ES-I3 (cell line): ENCODE results near the gene RNF135.
"Not testable (repeated sequence)": the region's sequence is repeated elsewhere in the genome, so short reads cannot be mapped to it uniquely, and the experiment has no call there.

Source experiments
- H3K36me3 ChIP-seq: 2 replicates; pipeline ENCODE4 v1.6.1; 2013; ENCODE audit warnings: mild to moderate bottlenecking, low read length, control low read depth, moderate library complexity; ENCODE audit not compliant: insufficient read depth
- H3K4me1 ChIP-seq: 2 replicates; pipeline ENCODE4 v1.6.1; 2013; ENCODE audit warnings: mild to moderate bottlenecking, control low read depth, low read length; ENCODE audit not compliant: insufficient read depth
- H3K9ac ChIP-seq: 2 replicates; pipeline ENCODE4 v1.6.1; 2013; ENCODE audit warnings: low read depth, mild to moderate bottlenecking, low read length, moderate library complexity
- H3K9me3 ChIP-seq: 2 replicates; pipeline ENCODE4 v1.6.1; 2013; ENCODE audit warnings: mild to moderate bottlenecking, low read length, moderate library complexity; ENCODE audit not compliant: control insufficient read depth, insufficient read depth

Gene RNF135

DNA sequence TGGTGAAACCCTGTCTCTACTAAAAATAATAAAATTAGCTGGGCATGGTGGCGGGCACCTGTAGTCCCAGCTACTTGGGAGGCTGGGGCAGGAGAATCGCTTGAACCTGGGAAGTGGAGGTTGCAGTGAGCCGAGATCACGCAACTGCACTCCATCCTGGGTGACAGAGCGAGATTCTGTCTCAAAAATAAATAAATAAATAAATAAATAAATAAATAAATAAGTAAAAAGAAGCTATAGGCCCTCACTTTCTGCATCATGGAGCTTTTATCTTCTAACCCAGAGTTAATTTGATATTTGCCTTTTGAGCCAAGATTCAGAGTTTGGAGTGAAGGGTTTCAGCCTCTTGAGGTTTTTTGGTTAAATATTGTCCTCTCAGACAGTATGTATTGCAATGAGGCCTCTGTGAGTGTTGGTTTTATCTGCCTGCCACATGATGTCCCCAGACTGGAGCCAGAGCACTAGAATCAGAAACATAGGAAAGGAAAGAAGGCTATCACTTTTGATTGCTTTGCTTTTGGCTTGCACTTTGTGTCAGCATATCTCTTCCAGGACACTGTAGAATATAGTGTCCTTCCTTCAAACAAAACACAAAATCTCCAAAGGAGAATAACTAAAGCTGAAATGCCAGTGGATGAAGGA, 32.5 kb downstream of the RNF135 start:
- H3K9ac ChIP-seq = no peak overlapping the region
- no peaks in the 10 kb centered on the region for H3K9me3 ChIP-seq
- H3K4me1 ChIP-seq = no peaks in the 10 kb centered on the region
- H3K36me3 ChIP-seq = no peaks in the 10 kb centered on the region; the same call in 1 of the 2 replicates

DNA sequence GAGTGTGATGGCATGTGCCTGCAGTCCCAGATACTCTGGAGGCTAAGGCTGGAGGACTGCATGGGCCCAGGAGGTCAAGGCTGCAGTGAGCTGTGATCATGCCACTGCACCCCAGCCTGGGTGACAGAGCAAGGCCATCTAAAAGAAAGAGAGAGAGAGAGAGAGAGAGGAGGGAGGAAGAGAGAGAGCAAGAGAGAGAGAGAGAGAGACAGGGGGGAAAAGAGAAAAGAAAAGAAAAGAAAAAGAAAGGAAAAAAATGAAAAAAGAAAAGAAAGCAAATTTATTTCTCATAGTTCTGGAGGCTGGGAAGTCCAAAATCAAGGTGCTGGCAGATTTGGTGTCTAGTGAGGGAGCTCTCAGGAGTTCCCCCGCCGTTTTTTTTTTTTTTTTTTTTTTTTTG, 33.3 kb downstream of the RNF135 start:
- no peaks in the 10 kb centered on the region; the same call in 1 of the 2 replicates for H3K36me3 ChIP-seq
- no peaks in the 10 kb centered on the region for H3K4me1 ChIP-seq
- no peak overlapping the region for H3K9ac ChIP-seq
- no peaks in the 10 kb centered on the region for H3K9me3 ChIP-seq

DNA sequence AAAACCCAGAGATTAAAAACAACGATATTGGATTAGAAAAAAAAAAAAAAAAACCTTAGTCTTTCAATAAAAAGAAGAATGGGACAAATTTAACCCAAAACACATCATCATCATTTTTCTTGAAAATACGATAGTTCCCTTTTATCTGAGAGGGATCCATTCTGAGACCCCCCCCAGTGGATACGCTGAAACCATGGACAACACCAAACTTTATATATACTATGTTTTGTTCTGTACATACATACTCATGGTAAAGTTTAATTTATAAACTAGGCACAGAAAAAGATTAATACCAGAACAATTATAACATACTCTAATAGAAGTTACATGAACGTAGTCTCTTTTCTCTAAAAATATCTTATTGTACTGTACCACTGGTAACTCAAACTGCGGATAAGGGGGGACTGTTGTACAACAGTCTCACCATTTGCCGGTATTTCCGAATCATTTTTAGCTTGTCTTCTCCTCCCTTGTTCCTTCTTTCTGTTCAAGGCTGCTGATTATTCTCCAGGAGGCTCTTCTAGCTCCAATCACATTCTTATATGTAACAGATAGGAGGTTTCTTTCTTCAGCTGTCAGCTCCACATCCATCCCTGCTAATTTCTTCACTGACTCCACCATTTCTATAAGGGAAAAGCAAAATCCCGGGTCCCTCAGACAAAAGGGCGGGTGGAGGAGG, 37.0 kb downstream of the RNF135 start:
- Histone ChIP-seq H3K36me3 (no peaks in the 10 kb centered on the region), H3K4me1 (no peaks in the 10 kb centered on the region), H3K9ac (peak overlapping the region; percentile 79), H3K9me3 (no peaks in the 10 kb centered on the region)

- H3K9ac ChIP-seq = peak overlapping the region; percentile 79
These were observed 37.7 kb downstream of the RNF135 start for GRCh38 chr17:31008374-31009041.

DNA sequence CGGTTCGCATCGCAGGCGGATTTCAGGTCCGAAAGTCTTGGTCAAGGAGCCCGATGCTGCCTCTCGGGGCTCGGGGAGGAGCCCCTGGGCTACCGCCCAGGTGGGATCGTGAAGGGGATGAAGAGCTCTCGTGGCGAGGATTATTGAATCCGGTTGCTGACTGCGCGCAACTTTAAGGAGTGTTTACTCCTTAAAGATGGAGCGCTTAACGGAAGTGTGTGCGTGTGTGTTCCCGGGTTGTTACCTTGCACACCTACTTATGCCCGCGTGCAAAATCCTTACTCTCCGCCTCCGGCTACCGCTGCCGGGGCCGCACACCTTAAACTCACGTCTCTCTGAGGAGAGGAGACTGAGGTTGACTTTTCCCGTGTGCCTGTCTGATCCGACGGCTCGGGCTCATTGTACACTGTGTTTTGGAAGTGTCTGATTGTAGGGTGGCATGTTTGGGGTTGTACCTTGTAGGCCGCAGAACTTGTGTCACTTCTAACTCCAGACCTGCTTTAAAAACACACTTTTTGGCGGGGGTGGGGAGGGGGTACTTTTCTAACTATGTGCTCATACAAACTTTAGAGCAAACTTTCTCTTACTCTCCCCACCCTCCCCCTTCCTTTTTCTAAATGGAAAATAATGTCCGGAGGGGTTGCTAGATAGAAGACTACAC, 38.3 kb downstream of the RNF135 start:
- H3K4me1 ChIP-seq, H3K36me3 ChIP-seq, H3K9me3 ChIP-seq: not testable (repeated sequence)
- H3K9ac ChIP-seq = peak overlapping the region; percentile 79

More at GRCh38 chr17:31008374-31009041, 37.7 kb downstream of the RNF135 start:
- no peaks in the 10 kb centered on the region for H3K9me3 ChIP-seq
- no peaks in the 10 kb centered on the region for H3K36me3 ChIP-seq
- H3K4me1 ChIP-seq = no peaks in the 10 kb centered on the region

DNA sequence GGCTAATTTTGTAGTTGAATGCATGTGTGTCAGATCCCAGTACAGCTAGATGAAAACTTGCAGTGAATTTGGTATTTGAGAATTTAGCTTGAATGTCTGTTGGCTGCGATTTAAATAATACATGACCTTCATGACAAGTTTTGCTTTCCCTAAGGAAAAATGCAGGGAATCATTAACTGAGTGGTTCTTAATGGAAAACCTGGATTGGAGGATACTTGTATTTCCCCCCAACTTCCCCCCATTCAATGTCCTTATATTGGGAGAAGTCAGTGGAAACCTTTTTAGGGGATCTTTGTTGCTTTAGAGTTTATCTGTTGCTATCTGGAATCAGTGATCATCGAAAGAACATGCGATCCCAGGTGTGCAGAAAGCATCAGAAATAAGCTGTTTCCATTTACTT, 39.2 kb downstream of the RNF135 start:
- H3K9ac ChIP-seq, H3K36me3 ChIP-seq, H3K9me3 ChIP-seq, H3K4me1 ChIP-seq: not testable (repeated sequence)

DNA sequence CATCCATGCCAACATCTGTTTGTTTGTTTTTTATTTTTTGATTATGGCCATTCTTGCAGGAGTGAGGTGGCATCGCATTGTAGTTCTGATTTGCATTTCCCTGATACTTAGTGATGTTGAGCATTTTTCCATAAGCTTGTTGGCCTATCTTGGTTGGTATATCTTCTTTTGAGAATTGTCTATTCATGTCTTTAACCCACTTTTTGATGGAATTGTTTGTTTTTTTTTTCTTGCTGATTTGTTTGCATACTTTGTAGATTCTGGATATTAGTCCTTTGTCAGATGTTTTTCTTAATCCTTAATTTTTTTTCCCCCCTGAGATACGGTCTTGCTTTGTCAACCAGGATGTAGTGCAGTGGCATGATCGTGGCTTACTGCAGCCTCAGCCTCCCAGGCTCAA, 43.0 kb downstream of the RNF135 start:
- Histone ChIP-seq H3K9ac (no peak overlapping the region), H3K4me1 (no peaks in the 10 kb centered on the region), H3K36me3 (no peaks in the 10 kb centered on the region), H3K9me3 (no peaks in the 10 kb centered on the region)

DNA sequence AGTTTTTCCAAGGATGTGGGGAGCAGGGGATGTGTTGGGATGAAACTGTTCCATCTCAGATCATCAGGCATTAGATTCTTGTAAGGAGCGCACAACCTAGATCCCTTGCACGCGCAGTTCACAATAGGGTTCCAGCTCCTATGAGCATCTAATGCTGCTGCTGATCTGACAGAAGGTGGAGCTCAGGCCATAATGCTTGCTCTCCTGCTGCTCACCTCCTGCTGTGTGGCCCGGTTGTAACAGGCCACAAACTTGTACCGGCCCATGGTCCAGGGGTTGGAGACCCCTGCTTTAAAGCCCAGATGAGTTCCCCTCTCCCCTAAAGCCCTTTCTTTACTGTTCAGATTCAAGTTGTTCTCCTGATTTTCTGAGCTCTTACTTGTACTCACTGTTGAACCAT, 44.8 kb downstream of the RNF135 start:
- Histone ChIP-seq H3K4me1 (no peaks in the 10 kb centered on the region; the same call in 1 of the 2 replicates), H3K9me3 (no peaks in the 10 kb centered on the region), H3K9ac (no peak overlapping the region), H3K36me3 (no peaks in the 10 kb centered on the region)

- Histone ChIP-seq H3K36me3 (no peaks in the 10 kb centered on the region), H3K9ac (no peak overlapping the region), H3K9me3 (no peaks in the 10 kb centered on the region), H3K4me1 (no peaks in the 10 kb centered on the region; the same call in 1 of the 2 replicates)
These were observed 48.2 kb downstream of the RNF135 start for GRCh38 chr17:31019004-31019403.

DNA sequence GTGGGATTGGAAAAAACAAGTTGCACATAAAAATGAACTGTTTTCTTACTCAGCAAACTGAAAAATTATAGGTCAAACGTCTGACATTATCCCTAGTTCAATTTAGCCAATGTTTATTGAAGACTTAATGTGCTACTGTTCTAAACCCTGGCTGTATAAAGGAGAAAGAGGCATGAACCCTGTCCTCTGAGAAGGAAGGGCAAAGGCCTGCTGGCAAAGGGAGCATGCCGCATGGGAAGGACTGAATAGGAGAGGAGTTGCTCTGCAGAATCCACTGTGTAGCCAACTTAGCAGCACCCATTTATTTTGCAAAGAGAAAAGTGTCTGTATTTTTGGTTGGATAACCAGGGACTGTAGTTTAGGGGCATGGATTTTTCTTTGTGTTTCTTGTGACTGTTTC, 52.3 kb downstream of the RNF135 start:
- not testable (repeated sequence) for H3K9me3 ChIP-seq, H3K36me3 ChIP-seq, H3K9ac ChIP-seq, H3K4me1 ChIP-seq

- no peaks in the 10 kb centered on the region for H3K36me3 ChIP-seq
These were observed 61.0 kb downstream of the RNF135 start for GRCh38 chr17:31031841-31032240.

DNA sequence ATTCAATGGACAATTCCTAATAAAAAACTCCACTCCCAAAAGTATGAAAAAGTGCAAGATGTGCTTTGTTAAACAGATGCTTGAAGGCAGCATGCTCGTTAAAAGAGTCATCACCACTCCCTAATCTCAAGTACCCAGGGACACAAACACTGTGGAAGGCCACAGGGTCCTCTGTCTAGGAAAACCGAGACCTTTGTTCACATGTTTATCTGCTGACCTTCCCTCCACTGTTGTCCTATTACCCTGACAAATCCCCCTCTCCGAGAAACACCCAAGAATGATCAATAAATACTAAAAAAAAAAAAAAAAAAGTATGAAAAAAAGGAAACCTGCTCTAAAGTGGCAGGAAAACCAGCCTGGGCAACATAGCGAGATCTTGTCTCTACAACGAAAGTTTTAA, 64.8 kb downstream of the RNF135 start:
- not testable (repeated sequence) for H3K9ac ChIP-seq, H3K4me1 ChIP-seq, H3K36me3 ChIP-seq, H3K9me3 ChIP-seq

More at GRCh38 chr17:31031841-31032240, 61.0 kb downstream of the RNF135 start:
- H3K4me1 ChIP-seq = 0 out of 2 replicates have a peak, but pooled peaks cover 7% of the 10 kb centered on the region
- no peaks in the 10 kb centered on the region for H3K9me3 ChIP-seq
- H3K9ac ChIP-seq = no peak overlapping the region

DNA sequence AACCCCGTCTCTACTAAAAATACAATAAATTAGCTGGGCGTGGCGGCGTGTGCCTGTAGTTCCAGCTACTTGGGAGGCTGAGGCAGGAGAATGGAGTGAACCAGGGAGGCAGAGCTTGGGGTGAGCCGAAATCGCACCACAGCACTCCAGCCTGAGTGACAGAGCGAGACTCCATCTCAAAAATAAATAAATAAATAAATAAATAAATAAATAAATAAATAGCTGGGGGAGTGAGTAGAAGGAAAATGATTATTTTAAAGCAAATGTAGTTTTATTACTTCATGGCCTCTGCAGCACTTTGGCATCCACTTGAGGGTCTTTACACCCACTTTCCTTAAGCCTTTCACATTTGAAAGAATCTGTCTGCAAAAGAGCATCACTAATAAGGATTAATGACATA, 70.0 kb downstream of the RNF135 start:
- H3K9me3 ChIP-seq, H3K36me3 ChIP-seq, H3K9ac ChIP-seq, H3K4me1 ChIP-seq: not testable (repeated sequence)

- H3K4me1 ChIP-seq, H3K9me3 ChIP-seq, H3K9ac ChIP-seq, H3K36me3 ChIP-seq: not testable (repeated sequence)
These were observed 71.5 kb downstream of the RNF135 start for GRCh38 chr17:31042378-31042777.
